Astrocyte of the hippocampus (primary cell): ENCODE measurements around the gene TMEM179.

ENCODE experiments used
- DNase-seq: peaks from one replicate; pipeline ENCODE4 v3.0.0; 2011; ENCODE audit warnings: low read depth, low spot score

Gene TMEM179

DNA sequence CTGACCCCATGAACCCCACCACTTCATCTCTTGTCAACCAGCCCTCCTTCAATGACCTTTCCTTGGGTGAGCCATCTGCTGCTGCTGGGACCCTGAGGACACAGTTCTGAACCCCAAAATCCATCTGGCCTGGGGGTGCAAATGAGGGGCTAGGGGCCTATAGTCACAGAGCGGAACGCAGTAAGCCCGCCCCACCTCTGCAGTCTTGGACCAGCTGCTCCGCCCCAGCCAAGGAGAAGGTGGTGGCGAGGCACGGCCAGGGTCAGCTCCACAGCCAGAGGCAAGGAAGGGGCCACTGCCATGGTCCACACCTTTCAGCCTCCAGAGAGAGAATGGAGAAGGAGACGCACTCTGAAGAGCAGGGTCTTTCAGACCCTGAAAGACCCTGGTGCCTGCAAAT is 5.1 kb downstream of the TMEM179 start:
- no peak for DNase-seq

DNA sequence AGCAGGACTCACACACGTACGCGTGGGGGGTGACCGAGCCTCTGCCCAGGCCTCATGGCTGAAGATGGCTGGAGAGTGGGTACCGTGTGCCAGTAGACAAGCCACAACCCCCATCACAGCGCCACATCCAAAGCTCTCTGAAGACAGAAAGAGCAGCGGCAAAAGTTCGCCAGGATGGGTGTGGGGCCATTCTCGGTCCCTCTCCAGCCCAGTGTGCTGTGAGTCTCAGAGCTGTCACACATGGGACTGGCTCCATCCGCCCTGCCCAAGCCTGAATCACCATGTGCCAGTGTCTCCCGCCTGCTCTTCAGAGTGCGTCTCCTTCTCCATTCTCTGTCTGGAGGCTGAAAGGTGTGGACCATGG is 5.7 kb downstream of the TMEM179 start:
- DNase-seq: no peak

DNA sequence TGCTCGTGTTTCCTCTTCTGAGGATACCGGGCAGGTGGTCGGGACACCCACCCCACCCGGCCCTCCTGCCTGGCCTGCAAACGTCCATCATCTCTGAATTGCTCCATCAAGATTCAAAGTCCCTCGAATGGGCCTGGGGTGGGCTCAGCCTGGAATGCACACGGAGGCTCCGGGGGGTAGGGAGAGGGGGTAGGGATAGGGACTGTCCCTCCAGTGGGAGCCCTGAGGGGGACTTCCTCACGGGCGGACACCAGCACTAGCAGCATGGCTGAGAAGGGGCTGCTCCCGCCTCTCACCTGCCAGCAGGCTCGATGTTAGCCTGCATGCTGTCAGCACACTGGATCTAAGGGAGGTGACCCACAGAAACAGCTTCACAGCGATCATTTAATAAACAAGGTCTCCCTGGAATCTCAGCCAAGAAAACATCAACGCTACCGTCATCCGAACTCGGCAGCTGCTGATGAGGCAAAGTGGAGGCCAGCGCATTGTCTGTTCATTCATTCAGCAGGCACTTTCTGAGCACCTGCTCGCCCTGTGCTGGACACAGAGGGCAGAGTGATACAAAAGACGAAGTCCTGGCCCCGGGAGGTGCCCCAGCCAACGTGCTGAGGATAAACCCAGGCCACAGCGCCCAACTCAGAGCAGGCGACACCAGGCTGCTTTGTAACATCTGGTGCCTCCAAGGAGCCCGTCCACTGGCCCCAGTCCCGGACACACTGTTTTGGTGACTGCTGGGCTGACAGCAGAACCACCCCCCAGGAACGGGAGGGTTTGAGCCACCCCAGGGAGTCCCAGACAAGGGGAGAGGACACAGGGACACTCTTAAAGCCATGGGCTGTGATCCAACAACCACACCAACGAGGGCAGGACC is 6.3 kb downstream of the TMEM179 start:
- DNase-seq: no peak

DNA sequence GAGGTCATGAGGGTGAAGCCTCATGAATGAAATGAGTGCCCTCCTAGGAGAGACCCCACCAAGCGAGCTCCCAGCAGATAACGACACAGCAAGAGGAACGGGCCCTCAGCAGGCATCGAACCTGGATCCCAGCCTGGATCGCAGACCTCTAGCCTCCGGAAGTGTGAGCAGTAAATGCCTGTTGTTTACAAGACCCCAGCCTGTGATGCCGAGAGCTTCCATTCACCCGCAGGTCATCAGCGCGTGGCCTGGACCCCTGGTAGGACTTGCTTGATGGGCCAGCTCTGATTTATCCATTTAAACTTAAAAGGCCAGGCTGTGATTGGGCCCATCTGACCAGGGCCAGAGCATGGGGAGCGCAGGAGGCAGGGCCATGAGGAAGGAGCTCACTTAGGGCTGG is 7.0 kb downstream of the TMEM179 start:
- no peak for DNase-seq

DNA sequence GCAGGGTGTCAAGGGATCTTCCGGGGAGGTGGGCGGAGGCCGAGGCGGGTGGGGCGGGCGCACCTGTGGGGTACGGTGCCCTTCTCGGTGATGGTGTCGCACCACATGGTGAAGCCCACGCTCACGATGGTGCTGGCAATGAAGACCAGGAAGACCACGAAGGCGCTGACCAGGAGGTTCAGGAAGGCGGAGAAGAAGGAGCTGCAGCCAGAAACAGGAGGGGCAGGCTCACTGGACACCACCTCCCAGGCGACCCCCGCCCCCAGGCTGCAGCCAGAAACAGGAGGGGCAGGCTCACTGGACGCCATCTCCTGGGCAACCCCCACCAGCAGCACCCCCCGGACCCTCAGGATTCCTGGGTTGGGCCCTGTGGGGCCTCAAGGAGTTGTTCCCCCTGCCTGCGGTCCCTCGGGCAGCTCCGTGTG is 7.6 kb downstream of the TMEM179 start:
- no peak for DNase-seq

DNA sequence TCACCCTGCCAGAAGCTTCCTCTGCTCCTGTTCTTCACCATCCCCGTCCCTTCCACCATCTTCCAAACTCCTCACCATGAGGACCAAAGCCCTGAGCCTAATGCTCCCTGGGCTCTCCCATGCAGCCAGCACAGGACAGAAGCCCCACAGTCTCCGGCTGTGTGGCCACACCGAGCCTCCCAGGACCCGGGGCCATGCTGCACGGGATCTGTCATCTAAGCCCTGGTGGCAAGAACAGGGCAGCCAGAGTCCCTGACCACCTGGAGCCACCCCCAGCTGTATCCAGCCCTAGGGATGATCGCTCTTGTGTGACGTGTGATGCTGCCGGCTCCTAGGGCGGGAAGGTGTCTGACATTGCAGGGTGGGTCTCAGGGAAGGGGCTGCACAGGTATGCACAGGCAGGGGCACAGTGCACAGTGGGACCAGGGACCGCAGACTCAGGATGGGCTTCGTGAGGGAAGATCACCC is 8.1 kb downstream of the TMEM179 start:
- DNase-seq: no peak

DNA sequence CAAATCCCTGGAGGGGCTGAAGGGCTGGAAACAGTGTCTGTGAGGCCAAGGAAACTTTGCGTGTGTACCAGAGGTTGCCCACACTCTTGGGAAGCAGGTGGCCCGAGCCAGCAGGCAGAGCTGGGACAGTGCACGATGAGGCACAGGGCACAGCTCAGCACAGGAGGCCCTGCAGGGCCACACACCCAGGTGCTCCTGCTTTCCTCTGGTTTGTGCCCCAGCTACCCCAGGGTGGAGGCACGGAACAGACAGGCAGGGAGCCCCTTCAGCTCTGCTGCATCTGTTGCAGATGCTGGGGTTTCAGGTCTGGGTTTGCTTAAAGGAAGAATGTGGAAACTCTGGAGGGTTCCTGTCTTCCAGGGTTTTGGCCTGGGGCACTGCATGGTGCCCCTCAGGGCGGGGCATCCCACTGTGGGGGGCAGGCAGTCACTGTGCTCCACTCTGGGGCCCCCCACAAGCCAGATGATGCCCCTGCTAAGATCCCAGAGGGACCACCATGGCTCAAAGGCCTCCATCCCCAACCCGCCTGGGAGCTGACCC is 8.6 kb downstream of the TMEM179 start:
- DNase-seq: no peak

DNA sequence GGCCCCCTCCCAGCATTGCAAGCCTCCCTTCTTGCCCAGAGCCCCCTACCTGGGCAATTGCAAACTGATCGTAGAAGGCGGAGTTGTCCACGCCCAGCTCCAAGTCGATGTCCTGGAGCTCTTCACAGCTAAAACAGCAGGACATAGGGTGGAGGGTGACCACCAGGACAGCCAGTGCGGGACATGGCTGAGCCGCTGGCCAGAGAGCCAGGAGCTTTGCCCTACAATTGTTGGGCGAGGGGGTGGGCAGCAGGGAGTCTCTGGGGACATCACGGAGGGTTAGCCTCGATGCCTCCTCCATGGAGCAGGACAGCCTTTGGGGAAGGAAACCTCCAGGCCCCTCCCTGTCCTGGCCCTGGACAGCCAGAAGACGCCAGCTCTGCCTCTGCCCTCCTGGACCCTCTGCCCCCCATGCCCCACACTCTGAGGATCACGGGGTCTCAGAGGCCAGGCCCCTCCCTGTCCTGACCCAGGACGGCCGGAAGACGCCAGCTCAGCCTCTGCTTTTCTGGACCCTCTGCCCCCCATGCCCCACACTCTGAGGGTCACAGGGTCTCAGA is 9.4 kb downstream of the TMEM179 start:
- DNase-seq: no peak

DNA sequence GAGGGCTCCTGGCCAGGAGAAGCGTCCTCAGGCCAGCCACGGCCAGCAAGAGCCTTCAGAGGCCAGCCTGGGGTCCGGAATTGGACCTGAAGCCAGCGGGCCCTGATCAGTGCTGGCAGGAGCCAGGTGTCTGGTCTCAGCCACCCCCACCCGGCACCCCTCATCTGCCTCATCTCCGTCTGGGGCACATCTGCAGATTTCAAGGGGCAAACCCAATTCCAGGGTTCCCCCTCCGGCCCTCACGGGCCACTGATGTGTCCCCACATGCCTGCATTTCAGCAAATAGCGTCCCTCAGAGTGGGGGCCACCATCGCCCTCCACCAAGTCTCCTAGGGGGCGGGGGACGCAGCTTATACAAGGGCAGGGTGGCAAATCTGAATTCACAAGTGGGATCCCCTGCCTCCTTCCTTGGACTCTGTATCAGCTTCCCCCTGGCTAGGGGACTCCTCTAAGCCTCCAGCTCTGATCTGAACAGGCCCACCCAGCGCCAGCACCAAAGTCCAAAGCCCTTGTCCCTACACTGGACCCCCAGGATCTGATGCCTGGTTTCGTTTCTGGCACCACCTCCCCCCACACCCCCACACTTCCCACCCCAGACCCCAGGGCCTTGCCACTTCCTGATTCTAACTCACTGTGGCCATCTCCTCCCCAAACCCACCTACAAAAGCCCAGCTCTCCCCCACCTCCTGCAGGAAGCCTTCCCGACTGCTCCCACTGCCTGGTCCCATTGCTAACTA is 10.1 kb downstream of the TMEM179 start:
- DNase-seq: no peak

DNA sequence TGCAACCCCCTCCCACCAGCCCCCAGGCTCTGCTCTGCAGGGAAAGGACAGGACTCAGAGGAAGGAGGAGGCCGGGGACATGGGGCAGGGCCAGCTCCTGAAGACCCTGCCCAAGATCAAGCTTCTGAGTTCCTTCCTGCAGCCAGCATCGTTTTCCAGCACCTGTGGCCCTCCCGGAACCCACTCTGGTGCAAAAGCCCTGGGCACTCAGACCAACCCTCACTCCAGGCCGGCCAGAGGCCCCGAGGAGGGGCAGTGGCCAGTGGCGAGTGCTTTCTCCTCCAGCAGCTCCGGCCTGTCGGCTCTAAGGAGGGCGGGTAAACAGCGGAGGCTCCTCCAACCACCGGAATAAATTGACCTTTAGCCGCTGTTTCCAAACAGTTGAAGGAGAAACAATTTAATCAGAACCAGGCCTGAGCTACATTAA is 10.8 kb downstream of the TMEM179 start:
- no peak for DNase-seq

DNA sequence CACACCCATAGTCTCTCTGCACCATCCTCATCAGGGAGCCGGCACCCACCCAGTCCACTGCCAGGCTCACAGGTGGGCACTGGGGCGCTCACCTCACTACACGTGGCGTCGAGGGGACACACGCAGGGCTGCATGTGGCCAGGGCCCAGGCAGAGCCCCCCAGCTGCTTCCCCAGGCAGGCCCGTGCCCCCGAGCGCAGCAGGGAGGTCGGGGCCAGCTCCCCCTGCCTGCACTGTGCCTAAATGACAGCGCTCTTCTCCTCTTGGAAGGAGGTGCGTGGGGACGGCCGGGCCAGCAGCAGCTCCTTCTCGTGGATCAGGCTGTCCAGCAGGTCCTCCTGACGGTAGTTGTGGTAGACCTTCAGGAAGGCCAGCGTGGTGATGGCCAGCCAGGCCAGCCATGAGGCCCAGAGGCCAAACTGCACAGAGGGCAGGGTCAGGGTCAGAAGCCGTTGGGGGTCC is 11.3 kb downstream of the TMEM179 start:
- DNase-seq: no peak

DNA sequence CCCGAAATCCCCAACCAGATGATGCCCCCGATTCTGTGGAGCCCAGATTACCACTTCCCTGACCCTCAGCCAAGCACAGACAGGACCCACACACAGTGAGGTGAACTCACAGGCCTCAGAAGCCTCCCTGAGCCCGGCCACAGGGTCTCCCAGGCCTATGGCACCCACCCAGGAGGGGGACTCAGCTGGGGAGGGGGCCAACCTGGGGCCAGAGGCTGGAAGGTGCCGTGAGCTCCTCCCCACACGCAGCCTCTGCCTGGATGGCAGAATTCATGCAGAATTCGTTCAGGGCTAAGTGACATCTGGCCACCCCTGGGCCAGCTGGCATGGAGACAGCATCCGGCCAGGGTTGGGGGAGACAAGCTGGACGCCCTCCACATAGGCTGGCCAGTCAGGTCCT is 11.8 kb downstream of the TMEM179 start:
- no peak for DNase-seq

DNA sequence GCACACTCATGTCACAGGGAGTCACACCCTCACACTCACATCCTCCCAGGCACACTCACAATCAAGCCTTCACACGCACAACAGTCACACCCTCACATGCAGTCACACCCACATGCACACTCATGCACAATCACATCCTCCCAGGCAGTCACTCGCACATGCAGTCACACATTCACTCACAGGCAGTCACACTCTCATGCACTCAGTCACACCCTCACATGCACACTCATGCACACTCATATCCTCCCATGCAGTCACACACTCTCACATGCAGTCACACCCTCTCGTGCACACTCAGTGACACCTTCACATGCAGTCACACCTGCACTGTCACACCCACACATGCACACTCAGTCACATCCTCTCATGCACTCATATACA is 12.3 kb downstream of the TMEM179 start:
- DNase-seq: no peak

DNA sequence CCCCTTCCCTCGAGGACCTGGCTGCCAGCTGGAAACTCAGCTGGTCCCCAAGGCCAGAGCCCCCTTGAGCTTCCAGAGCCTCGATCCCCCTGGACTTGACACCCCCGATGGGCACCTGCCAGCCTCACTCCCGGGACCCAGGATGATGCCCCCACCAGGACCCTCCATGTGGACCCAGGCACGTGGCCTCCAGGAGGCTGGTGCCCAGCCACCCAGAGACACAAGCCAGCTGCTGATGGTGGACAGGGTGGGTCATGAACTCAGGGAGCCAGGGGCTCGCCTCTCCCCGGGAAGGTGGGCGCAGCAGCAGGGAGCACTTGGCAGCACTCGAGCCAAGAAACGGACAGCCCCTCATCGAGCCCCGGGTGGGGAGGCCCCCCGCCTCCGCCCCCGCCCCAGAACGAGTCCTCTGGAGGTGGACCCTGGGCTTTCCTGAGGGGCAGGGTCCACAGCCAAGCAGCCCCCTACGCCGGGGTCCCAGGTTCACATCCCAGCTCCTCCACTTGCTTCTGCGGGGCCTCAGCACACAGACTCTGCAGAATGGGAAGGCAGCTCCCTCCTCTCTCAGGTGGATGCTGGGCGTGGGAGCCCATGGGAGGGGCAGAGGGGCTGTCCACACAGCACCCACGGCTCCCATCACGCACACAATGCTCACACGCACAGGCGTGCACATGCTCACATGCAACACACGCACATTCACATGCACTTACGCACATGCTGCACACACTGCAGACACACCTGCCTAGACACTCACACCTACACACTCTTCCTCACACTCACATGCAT is 12.9 kb downstream of the TMEM179 start:
- no peak for DNase-seq

DNA sequence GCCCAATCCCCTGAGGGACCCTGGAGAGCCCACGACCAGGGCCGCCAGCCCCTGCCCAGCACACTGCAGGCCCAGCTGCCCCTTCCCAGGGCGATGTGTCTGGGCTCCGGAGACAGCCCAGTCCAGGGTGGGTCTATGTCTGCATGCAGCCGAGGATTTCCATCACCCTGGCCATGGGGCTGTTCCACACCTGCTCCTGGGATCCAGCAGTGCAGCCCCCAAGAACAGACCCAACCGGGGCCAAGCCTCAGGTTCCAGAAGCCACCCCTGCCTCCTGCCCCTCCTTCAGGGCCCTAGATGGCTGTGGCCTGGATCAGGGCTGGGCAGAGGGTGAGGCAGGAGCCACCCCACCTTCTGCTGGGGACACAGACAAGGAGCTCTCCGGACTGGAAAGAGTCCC is 13.5 kb downstream of the TMEM179 start:
- no peak for DNase-seq

DNA sequence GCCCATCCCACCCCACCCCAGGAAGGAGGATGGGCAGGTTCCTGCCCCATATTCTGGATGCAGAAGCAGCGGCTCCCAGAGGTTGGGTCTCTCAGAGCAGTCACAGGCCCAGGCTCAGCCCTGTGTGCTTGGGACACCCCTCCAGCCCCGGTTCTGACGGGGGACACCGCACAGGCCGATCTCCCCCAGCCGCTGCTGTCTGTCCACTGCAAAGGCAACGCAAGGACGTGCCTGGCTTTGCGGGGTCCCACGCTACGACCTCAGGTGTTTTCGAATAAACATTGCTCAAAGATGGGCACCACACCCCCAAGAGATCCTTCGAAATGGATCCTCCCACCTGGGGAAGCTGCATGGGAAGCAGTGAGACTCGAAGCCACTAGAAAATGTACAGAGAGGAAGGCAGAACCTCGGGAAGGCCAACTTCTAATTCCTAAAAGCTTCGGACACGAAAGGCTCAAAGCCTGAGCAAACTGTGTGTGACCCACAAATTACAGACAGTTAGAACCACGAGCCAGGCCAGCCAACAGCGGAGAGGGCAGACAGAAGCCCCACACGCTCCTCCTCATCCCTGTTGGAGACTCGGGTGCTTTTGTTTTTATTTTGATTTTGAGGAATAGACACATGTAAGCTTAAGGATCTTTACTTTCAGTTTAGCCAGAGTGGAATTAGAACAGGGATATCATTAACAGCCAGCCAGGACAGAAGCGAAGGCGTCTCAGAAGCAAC is 14.2 kb downstream of the TMEM179 start:
- no peak for DNase-seq

DNA sequence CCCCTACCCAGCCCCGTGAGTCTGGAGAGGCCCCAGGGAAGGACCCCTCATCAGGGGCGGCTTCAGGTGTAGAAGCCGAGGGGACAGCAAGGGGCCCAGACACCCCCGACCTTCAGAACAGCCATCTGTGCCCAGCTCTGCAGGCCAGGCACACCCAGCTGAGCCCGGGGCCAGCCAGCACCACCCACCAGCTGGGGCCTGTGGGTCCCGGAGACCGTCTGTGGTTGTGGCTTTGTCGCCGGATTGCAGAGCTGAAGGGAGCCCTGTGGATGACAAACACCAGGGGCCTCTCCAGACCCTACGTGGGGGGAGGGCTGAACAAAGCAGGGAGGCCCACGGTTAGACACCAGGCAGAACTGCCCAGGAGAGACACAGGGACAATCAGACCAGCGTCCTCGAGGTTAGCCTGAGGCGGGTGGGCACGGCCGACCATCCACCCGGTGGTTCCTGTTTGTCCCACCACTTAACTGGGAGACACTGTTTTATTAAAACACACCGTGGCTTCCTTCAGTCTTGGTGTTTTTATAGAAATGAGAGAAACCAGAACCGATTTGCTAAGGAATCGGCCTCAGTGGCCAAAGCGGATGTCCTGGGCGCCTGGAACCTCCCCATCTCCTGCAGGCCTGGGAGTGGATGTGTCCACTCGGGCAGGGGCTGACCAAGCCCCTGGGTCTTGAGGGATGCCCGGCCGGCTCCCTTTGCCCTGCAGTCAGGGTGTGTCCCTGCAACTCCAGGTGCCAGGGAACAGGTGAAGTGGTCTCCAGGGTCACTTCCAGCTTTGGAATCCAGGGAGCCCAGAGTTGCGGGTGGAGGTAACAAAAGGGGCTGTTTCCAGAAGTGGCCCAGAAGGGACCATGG is 15.0 kb downstream of the TMEM179 start:
- no peak for DNase-seq

DNA sequence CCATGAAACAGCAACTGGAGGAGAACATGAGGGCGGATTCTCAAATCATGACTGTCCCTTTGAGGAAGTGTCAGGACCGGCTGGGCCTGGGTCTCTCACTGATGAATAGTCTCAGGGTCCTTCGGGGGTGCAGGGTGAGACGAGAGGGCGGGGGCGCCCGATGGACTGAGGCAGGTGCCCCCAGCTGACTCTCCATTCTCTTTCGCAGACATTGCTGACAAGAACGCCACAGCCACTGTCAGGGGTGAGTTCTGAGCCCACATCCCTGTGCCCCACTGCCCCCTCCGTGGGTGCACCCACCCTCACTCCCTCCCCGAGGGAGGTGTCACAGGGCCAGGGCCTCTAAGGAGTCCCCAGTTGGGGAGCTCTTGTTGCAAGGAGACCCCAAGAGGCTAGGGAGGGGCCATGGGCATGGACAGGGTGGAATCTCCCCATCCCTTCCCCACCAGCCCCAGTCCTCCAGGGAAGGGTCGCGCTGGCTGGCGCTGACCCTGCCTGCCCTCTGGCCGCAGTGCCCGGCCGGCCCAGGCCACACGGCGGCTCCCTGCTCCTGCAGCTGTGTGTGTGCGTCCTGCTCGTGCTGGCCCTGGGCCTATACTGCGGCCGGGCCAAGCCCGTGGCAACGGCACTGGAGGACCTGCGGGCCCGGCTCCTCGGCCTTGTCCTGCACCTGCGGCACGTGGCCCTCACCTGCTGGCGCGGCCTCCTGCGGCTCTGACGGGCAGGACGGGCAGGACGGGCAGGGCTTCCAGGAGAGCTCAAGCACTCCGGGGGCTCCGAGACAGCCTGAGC is 16.3 kb downstream of the TMEM179 start:
- no peak for DNase-seq

DNA sequence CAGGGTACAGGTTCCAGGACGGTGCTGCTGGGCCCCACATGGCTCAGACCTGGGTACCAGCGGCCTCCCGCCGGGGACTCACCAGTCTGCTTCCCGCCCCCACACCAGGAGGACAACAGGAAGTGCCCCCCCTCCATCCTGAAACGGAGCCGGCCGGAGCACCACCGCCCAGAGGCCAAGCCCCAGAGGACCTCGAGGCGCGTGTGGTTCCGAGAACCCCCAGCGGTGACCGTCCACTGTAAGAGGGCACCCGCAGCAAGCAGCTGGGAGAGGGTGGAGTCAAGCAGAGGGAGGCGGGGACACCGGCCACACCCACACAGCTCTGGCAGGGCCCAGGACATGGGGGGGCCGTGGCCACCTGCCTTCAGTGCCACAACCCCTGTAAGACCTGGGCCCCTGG is 16.9 kb downstream of the TMEM179 start:
- DNase-seq: no peak
